ENCODE measurements around the gene CRTC1.

Gene CRTC1

DNA sequence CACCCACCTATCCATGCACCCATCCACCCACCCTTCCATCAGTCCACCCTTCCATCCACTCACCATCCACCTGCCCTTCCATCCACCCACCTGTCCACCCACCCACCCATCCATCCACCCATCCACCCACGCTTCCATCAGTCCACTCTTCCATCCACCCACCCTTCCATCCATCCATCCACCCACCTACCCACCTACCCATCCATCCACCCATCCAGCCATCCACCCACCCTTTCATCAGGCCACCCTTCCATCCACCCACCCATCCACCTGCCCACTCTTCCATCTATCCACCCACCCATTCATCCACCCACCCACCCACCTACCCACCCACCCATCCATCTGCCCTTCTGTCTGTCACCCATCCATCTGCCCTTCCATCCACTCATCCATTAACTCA lies 29.6 kb upstream of the CRTC1 start:
- no peak for DNase-seq (ENCODE audit: low read depth)

DNA sequence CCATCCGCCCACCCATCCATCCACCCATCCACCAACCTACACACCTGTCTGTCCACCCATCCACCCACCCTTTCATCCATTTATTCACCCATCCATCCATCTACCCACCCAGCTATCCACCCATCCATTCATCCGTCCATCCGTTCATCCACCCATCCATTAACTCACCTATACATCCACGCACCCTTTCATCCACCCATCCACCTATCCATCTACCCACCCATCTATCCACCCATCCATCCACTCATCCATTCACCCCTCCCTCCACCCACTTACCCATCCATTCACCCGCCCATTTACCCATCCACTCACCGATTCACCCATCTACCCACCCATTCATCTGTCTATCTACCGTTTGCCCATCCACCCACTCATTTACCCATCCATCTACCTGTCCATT lies 29.0 kb upstream of the CRTC1 start:
- no peak for DNase-seq (ENCODE audit: low read depth)

DNA sequence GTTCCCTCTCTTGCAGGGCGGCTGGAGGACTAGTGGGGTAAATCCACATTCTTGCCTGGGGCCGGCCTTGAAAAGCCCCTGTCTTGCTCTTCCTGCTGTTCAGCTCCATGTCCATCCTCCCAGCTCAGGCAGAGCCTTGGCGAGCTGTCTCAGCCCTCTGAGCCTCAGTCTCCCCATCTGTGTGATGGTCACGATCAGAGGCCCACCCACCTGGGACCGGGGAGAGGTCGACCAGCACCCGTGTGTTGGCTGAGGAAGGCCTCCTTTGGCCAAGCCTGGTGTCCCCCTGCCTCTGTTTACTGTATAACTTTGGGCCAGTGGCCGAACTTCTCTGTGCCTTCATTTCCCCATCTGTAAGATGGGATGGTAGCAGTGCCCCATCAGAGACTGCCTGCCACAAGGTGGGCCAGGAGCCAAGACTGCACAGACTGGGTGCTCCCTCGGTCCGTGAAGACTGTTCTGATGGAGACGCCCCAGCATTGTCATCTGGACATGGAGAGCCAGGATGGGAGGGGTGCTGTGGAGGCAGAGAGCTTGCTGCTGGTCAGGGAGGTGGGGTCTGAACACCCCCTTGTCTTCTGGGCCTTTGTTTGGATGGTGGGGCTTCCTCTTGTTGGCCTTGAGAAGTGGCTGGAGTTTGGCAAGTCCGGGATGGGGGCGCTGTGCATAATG lies 28.2 kb upstream of the CRTC1 start:
- no peak for DNase-seq (ENCODE audit: low read depth)

DNA sequence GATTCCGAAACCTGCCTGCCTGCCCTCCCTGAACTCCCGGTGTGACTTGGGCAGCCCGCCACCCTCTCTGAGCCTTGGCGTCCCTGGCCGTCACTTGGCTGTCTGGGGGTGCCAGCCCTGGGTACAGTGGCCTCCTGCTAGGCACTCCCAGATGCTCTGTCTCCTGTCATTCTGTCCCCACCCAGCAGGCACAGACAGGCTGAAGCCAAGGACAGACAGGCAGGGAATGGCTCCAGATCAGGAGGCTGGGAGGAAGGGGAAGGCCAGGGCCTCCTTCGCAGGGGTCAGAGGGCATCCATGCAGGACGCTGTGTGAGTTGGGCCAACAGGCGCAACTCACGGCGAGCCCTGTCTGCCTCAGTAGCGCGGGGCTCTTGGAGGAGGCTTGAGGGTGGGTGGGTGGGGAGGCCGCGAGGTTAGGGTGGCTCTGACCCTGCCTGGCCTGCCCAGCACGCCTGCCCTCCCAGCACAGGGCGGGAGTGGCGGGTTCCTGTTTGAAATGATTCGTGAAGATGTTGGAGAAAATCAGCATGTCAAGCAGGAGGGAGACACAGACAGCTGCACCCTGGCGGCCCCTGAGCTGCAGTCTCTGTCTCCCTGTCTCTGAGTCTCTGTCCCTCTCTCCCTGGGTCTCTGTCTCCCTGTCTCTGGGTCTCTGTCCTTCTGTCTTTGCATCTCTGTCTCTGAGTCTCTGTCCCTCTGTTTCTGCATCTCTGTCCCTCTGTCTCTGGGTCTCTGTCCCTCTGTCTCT lies 27.0 kb upstream of the CRTC1 start:
- DNase-seq (ENCODE audit: low read depth) = no peak

DNA sequence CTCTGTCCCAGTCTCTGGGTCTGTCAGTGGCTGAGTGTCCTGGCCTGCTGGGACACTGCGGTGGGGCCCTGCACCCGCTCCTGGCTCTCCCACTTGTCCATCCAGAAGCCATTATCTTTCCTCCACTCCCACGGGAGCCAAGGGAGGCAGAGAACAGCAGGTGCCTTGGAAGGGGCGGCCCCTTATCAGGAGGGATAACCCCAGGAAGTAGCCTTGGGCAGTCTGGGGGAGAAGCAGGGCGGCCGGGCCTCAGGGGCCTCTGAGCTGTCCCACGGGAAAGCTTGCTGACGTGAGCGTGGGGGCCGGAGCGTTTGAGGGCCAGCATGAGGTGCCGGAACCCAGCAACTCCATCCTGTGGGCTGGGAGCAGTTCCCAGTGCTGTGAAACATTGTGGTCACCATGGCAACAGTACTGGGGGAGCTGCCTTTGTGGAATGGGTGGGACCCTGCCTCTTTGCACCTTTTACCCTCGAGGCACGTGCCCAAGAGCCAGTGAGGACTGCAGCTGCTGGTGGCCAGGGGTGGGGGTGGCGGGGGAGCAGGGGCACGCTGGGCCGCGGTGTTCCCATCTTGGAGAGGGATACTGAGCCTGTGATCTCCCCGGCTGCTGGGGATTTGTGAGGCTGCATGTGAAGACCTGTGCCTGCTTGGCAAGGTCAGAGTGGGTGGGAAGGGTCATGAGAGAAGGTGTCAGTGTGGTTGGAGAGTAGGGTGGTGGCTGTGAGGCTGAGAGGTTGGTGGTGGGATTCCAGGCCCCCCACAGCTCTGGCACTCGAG lies 25.7 kb upstream of the CRTC1 start:
- no peak for DNase-seq (ENCODE audit: low read depth)

DNA sequence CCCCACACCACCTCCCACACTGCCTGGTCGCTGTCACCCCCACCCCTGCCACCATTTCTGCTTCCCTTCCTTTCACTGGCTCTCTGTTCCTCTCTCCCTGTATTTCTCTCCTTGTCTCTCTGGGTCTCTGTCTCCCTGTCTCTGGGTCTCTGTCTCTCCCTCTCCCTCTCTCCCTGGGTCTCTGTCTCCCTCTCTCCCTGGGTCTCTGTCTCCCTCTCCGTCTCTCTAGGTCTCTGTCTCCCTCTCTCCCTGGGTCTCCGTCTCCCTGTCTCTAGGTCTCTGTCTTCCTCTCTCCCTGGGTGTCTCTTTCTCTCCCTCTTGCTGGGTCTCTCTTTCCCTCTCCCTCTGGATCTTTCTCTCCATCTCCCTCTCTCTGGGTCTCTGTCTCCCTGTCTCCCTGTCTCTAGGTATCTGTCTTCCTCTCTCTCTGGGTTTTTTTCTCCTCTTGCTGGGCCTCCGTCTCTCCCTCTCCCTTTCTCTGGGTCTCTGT lies 25.1 kb upstream of the CRTC1 start:
- DNase-seq (ENCODE audit: low read depth) = no peak

DNA sequence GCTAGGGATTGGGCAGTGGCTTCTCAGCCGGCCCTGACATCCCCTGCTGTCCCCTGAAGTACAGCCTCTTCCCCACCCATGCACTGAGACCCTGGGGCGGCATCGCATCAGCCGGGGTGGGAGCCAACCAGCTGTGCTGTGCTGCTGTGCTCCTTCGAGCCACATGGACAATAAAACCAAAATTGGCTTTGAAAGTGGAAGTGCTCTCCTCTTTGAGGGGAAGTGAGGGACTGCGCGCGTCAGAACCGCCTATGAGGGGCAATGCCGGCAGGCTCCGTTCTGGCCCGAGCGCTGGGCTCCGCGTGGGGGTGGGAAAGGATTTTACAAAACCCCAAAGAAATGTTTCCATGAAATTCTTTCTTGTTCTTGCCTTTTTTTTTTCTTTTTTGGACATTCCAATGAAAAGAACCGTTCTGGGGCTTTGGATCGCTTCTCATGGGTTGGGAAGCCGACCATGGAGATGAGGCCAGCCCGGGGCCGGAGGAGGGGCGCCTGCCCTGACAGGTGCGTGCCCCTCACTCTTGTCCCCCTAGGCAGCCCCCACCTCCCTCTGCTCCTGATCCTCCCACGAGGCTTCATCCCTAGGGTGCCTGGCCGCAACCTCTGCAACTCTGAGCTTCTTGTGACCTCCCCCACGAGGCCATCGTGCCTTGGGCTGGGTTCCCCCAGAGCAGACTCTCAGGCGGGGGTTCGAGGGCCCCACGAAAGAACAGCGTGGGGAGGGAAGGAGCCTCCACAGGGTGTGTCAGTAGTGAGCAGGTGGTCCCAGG lies 24.0 kb upstream of the CRTC1 start:
- no peak for DNase-seq (ENCODE audit: low read depth)

DNA sequence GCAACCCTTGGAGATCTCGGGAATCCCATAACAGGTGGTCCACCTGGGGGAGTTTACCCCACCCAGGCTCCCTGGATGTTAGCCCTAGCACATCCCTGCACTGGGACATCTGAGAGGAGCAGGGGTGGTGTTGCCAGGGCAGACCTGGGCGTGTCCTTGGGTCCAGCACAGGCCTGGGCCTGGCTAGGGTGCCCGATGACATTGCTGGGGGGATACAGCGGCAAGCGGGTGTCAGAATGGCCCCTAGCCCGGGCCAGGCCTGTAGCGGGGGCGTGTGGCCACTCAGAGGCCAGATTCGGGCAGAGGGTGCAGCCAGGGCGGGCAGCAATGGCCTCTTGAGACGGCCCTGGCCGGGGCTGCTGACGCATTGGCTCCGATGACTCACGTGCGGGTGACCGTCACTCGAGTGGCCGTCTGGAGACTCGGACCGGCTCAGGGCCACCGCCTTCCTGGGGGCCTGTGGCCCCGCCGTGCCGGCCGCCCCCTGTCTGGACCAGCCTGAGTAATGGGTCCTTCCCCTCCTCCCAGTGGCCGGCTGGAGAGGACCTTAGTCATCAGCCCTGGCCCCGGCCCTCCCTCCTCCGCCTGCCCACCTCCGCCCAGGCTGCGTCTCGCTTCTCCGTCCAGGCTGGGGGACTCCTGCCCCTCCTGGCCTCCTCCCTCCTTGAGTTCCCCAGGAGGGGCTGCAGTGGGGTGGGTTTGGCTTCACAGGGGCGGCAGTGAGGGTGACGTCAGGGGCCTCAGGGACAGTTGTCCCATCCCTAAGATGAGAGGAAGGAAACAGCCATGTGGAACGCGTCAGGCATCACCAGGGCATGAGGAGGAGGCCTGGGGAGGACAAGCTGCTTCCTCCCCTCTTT lies 23.2 kb upstream of the CRTC1 start:
- no peak for DNase-seq (ENCODE audit: low read depth)

DNA sequence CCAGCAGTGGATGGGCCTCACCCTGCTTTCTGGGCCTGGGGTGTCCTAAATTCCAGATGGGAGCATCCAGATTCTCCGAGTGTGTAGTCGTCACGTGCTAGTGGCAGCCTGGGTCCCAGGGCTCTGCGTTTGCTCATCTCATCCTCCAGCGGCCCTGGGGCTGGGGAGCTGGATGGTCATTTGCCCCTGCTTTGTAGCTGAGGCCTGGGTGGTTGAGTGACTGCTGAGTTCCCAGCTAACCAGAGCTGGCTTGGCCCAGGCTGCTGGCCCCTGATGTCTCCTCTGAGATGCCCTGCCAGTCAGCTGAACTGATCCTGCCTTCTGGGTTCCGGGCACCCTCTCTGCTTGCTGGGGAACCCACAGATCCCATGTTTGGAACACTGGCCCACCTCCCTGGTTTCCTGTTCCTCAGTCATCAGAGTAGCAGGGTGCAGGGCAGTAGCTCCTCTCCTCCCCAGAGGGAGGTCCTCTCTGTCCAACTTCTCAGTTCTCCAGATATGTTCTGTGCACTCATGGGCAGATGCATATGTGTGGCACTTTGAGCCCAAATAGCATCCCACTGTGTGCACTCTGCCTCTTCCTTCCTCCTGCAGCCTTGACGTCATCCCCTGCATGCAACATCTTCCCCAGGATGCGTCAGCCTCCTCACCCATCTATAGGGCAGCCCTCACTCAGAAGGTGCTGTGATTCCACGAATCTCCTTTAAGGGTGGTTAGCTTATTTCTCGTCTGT lies 22.4 kb upstream of the CRTC1 start:
- no peak for DNase-seq (ENCODE audit: low read depth)

DNA sequence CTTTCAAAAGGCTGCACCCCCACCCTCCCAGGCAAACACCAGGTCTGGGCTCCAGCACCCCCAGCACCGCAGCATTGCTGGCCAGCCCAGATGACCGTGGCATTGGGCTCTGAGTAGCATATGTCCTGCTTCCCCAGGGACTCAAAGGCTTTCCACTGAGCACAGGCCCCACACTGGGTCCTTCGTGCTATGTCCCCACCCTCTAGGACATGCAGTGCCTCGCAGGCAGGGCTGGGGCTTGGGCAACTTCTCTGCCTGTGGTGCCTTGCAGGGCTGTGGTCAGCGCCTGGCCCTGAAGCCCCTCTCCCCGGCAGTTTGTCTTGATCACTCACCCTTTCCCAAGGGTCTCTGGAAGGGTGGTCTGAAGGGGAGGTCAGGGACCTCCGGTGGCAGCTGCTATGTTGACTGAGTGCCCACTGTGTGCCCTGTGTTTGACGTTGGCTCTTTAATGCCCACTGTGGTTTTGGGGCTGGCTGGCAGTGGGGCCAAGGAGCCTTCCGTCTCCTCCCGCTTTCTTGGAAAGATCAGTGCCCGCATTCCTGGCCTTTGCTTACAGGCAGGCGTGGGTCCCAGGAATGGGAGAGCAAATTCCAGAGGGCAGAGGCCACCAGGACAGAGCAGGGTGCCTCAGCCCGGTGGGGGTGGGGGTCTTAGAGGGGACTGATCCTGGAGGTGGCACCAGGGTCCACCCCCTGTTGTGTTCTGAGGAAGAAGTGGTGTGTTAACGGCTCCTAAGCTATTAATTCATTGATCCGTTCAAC lies 20.3 kb upstream of the CRTC1 start:
- no peak for DNase-seq (ENCODE audit: low read depth)

DNA sequence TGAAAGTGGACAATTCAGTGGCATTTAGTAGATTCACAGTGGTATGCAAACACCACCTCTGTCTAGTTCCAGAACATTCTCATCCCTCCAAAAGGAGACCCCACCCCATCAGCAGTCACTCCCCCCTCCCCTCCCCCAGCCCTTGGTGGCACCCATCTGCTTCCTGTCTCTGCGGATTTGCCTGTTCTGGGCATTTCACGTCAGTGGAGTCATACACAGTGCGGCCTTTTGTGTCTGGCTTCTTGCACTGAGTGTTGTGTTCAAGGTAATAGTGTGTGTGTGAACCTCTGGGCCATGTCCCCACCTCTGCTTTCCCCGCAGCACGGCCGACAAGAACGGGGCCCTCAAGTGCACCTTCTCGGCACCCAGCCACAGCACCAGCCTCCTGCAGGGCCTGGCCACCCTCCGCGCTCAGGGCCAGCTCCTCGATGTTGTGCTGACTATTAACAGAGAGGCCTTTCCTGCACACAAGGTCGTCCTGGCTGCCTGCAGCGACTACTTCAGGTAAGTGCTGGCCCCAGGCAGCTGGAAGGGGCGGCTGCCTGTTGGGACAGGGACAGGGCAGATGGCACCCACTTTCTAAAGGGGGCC lies 19.4 kb upstream of the CRTC1 start:
- DNase-seq (ENCODE audit: low read depth) = no peak

DNA sequence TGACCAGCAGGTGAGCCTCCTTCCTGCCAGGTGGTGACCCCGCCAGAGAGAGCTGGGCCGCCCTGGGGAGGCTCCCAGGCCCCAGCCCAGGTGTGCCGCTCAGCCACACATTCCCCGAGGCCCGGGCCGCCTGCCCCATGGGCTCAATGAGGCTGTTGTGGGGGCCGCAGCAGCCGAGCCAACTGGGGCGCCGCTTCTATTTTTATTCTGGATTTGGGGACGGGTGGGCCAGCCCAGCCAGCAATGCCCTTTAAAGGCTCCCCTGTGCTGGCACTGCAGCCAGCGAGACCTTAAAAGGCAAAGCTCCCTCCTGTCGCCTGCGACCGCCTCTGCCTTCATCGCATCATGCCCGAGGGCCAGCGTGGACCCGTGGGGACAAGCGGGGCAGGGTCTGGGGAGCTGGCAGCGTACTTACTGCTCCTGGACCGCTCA lies 17.7 kb upstream of the CRTC1 start:
- DNase-seq (ENCODE audit: low read depth) = no peak

DNA sequence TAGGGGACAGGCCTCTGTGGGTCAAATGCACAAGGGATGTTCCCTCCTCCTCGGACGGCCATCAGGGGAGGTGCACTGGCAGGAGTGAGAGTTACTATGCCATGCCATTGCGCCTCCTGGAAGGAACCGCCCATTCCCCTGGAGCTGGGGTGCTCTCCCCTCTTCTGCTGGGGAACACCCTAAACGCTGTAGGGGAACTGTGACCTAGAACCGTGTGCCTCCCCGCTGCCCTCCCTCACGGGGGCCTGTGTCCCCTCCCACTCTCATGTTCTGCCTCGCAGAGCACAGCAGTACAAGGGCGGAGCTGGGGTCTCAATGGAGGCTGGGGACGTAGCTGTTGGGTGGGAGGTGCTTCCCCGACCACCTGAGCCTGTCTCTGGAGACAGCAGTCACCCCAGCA lies 17.2 kb upstream of the CRTC1 start:
- no peak for DNase-seq (ENCODE audit: low read depth)

DNA sequence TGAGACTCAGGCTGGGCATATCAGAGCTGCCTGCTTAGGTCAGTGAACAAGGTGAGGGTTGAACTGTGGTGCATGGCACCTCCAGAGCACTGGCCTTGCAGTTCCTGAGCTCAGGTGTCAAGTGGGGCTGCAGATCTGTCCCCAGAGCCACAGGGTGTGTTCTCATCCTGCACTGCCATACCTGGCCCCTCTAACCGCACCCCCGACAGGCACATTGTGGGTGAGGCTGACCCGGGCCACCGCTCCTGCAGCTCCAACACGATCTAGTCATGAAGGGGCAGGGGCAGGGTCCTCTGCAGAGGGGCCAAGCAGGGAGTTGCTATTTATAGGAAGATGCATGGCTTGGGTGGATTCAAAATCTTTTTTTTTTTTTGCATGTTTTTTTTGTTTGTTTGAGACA lies 16.7 kb upstream of the CRTC1 start:
- no peak for DNase-seq (ENCODE audit: low read depth)

DNA sequence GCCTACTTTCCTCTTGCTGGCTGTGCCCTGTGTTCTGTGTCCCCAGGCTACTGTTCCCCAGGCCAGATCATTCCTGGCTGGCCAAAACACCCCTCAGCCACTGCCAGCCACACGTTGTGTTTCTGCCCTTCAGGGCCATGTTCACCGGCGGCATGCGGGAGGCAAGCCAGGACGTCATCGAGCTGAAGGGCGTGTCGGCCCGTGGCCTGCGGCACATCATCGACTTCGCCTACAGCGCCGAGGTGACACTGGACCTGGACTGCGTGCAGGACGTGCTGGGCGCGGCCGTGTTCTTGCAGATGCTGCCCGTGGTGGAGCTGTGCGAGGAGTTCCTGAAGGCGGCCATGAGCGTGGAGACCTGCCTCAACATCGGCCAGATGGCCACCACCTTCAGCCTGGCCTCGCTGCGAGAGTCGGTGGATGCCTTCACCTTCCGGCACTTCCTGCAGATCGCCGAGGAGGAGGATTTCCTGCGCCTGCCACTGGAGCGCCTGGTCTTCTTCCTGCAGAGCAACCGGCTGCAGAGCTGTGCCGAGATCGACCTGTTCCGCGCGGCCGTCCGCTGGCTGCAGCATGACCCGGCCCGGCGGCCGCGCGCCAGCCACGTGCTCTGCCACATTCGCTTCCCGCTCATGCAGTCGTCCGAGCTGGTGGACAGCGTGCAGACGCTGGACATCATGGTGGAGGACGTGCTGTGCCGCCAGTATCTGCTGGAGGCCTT lies 15.8 kb upstream of the CRTC1 start:
- DNase-seq (ENCODE audit: low read depth) = no peak

DNA sequence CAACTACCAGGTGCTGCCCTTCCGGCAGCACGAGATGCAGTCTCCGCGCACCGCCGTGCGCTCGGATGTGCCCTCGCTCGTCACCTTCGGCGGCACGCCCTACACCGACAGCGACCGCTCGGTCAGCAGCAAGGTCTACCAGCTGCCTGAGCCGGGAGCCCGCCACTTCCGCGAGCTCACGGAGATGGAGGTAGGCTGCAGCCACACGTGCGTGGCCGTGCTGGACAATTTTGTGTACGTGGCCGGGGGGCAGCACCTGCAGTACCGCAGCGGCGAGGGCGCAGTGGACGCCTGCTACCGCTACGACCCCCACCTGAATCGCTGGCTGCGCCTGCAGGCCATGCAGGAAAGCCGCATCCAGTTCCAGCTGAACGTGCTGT lies 15.2 kb upstream of the CRTC1 start:
- no peak for DNase-seq (ENCODE audit: low read depth)

DNA sequence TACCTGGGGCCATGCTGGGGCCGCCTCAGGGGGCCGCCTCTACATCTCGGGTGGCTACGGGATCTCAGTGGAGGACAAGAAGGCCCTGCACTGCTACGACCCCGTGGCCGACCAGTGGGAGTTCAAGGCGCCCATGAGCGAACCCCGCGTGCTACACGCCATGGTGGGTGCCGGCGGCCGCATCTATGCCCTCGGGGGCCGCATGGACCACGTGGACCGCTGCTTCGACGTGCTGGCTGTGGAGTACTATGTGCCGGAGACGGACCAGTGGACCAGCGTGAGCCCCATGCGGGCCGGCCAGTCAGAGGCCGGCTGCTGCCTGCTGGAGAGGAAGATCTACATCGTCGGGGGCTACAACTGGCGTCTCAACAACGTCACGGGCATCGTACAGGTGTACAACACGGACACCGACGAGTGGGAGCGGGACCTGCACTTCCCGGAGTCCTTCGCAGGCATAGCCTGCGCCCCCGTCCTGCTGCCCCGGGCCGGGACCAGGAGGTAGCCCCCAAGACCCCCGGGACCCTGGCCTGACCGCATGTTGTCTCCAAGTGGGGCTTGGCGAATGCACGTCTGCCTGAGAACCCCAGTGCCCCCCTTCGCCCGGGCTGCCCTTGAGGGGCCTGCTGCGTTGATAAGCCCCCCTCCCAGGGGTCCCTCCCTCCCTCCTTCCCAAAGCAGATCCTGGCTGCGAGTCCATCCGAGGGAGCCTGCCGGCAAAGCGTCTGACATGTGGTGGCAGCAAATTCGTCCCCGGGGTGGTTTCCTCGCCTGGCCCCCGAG lies 14.5 kb upstream of the CRTC1 start:
- no peak for DNase-seq (ENCODE audit: low read depth)

DNA sequence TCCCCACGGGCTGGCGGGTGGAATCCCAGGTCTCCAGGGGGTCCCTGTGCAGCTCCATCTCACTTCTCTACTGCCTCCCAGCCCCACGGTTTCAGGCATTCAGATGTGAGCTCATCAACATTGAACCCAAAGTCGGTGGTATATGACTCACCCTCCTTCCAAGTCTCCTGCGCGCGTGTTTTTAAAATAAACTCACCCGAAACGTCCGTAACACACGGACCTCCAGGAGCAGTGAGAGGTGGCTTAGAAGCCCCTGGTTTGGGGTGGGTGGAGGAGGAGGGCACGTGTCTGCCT lies 14.0 kb upstream of the CRTC1 start:
- DNase-seq (ENCODE audit: low read depth) = no peak

Data from stimulated activated CD8-positive, alpha-beta memory T cell treated with anti-CD3 and anti-CD28 coated beads, Interleukin-4, amount 100 ng/mL, for 24 hours (primary cell).